Neural cell (in vitro differentiated cells): ENCODE measurements around the gene HIGD1C.

Source experiments
- EP300 ChIP-seq: fragments of 450-650 bp; conservative IDR thresholded peaks from 2 replicates; pipeline ENCODE4 v1.6.1; 2014; ENCODE audit warnings: antibody characterized with exemption, mild to moderate bottlenecking, moderate library complexity; ENCODE audit not compliant: poor library complexity, severe bottlenecking
- EZH2 ChIP-seq: fragments of 200-600, 300-800 bp; shearing (Covaris generic), sonication (generic); IDR thresholded peaks from 2 replicates; pipeline ENCODE4 v1.6.1; 2014; ENCODE audit warnings: antibody characterized with exemption, low read length, borderline replicate concordance, mild to moderate bottlenecking; ENCODE audit not compliant: insufficient read depth, poor library complexity, severe bottlenecking
- MXI1 ChIP-seq: fragments of 450-650 bp; conservative IDR thresholded peaks from 2 replicates; pipeline ENCODE4 v1.6.1; 2014; ENCODE audit warnings: antibody characterized with exemption, mild to moderate bottlenecking; ENCODE audit not compliant: poor library complexity, severe bottlenecking
- POLR2AphosphoS5 ChIP-seq: IDR thresholded peaks from 2 replicates; pipeline ENCODE4 v1.6.1; 2012
- SMC3 ChIP-seq: fragments of 450-650 bp; conservative IDR thresholded peaks from 2 replicates; pipeline ENCODE4 v1.6.1; 2014; ENCODE audit warnings: antibody characterized with exemption, mild to moderate bottlenecking, moderate library complexity; ENCODE audit not compliant: poor library complexity
- TF ChIP-seq, protein P1 (sequence below): fragments of 450-650 bp; IDR thresholded peaks from 2 replicates; pipeline ENCODE4 v1.5.1; 2014; ENCODE audit warnings: antibody characterized with exemption, mild to moderate bottlenecking, moderate library complexity; ENCODE audit not compliant: poor library complexity, severe bottlenecking
- TF ChIP-seq, protein P2 (sequence below): IDR thresholded peaks from 2 replicates; pipeline ENCODE4 v1.6.1; 2012; ENCODE audit warnings: borderline replicate concordance

DNA sequence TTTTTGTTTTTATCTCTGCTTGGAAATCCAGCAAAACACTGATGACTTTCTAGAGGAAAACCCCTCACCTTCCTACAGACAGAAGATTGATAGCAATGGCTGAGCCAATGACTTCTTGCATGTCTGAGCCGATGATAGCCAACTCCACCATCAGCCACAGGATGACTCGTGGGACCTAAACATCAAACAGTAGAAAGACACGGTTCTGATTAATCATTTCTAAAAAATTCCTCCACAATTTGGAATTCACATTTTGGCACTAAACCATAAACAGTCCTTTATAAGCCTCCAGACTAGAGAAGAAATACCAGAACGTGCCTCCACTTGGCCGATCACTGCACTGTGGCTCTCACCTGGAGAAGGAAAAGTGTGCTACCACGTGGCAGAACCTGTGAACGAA lies 47.9 kb downstream of the HIGD1C start:
- TF ChIP-seq, protein P1, sequence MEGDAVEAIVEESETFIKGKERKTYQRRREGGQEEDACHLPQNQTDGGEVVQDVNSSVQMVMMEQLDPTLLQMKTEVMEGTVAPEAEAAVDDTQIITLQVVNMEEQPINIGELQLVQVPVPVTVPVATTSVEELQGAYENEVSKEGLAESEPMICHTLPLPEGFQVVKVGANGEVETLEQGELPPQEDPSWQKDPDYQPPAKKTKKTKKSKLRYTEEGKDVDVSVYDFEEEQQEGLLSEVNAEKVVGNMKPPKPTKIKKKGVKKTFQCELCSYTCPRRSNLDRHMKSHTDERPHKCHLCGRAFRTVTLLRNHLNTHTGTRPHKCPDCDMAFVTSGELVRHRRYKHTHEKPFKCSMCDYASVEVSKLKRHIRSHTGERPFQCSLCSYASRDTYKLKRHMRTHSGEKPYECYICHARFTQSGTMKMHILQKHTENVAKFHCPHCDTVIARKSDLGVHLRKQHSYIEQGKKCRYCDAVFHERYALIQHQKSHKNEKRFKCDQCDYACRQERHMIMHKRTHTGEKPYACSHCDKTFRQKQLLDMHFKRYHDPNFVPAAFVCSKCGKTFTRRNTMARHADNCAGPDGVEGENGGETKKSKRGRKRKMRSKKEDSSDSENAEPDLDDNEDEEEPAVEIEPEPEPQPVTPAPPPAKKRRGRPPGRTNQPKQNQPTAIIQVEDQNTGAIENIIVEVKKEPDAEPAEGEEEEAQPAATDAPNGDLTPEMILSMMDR, result no peak
- no peak for TF ChIP-seq EZH2
- TF ChIP-seq POLR2AphosphoS5, result no peak
- TF ChIP-seq, protein P2, sequence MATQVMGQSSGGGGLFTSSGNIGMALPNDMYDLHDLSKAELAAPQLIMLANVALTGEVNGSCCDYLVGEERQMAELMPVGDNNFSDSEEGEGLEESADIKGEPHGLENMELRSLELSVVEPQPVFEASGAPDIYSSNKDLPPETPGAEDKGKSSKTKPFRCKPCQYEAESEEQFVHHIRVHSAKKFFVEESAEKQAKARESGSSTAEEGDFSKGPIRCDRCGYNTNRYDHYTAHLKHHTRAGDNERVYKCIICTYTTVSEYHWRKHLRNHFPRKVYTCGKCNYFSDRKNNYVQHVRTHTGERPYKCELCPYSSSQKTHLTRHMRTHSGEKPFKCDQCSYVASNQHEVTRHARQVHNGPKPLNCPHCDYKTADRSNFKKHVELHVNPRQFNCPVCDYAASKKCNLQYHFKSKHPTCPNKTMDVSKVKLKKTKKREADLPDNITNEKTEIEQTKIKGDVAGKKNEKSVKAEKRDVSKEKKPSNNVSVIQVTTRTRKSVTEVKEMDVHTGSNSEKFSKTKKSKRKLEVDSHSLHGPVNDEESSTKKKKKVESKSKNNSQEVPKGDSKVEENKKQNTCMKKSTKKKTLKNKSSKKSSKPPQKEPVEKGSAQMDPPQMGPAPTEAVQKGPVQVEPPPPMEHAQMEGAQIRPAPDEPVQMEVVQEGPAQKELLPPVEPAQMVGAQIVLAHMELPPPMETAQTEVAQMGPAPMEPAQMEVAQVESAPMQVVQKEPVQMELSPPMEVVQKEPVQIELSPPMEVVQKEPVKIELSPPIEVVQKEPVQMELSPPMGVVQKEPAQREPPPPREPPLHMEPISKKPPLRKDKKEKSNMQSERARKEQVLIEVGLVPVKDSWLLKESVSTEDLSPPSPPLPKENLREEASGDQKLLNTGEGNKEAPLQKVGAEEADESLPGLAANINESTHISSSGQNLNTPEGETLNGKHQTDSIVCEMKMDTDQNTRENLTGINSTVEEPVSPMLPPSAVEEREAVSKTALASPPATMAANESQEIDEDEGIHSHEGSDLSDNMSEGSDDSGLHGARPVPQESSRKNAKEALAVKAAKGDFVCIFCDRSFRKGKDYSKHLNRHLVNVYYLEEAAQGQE, result no peak
- TF ChIP-seq SMC3, result no peak
- no peak for TF ChIP-seq EP300
- TF ChIP-seq MXI1, result no peak
